H9 (cell line): ENCODE data around the gene MREG. TPM values are rescaled to one million over a fixed set of nuclear protein-coding genes. Genes with fewer than 3 reads are reported as not detected.

Experiments
- DNase-seq: peaks from one replicate; pipeline ENCODE4 v3.0.0-alpha.2; 2017
- H2AFZ ChIP-seq: one replicate; pipeline ENCODE4 v1.6.1; 2013; ENCODE audit warnings: mild to moderate bottlenecking, low read length, control low read depth, moderate library complexity
- H2AK5ac ChIP-seq: 2 replicates; pipeline ENCODE4 v1.6.1; 2013; ENCODE audit warnings: low read length, control low read depth, mixed read lengths; ENCODE audit not compliant: insufficient read length
- H2BK120ac ChIP-seq: one replicate; pipeline ENCODE4 v1.6.1; 2013; ENCODE audit warnings: low read depth, mild to moderate bottlenecking, low read length, control low read depth, inconsistent platforms; ENCODE audit not compliant: poor library complexity, severe bottlenecking
- H2BK12ac ChIP-seq: 2 replicates; pipeline ENCODE4 v1.6.1; 2013; ENCODE audit warnings: low read length, control low read depth, mixed read lengths, low read depth; ENCODE audit not compliant: insufficient read length
- H2BK15ac ChIP-seq: 2 replicates; pipeline ENCODE4 v1.6.1; 2013; ENCODE audit warnings: low read depth, low read length, control low read depth
- H2BK20ac ChIP-seq: one replicate; pipeline ENCODE4 v1.6.1; 2013; ENCODE audit warnings: low read depth, mild to moderate bottlenecking, low read length, control low read depth, inconsistent platforms; ENCODE audit not compliant: poor library complexity, severe bottlenecking
- H2BK5ac ChIP-seq: 2 replicates; pipeline ENCODE4 v1.6.1; 2013; ENCODE audit warnings: low read length, control low read depth, mixed read lengths; ENCODE audit not compliant: insufficient read length
- H3K14ac ChIP-seq: 2 replicates; pipeline ENCODE4 v1.6.1; 2013; ENCODE audit warnings: low read length, control low read depth; ENCODE audit not compliant: insufficient read depth
- H3K18ac ChIP-seq: 2 replicates; pipeline ENCODE4 v1.6.1; 2013; ENCODE audit warnings: low read depth, mild to moderate bottlenecking, mixed read lengths, low read length, control low read depth; ENCODE audit not compliant: insufficient read length
- H3K23ac ChIP-seq: 2 replicates; pipeline ENCODE4 v1.6.1; 2013; ENCODE audit warnings: low read length, control low read depth, mixed read lengths, low read depth; ENCODE audit not compliant: insufficient read length
- H3K23me2 ChIP-seq: 2 replicates; pipeline ENCODE4 v1.6.1; 2013; ENCODE audit warnings: low read depth, mild to moderate bottlenecking, mixed read lengths, low read length, control low read depth; ENCODE audit not compliant: insufficient read length, poor library complexity, severe bottlenecking
- H3K27ac ChIP-seq: 2 replicates; pipeline ENCODE4 v1.5.1; 2013; ENCODE audit warnings: low read length, control low read depth, mixed read lengths, low read depth; ENCODE audit not compliant: insufficient read length
- H3K27me3 ChIP-seq: 2 replicates; pipeline ENCODE4 v1.6.1; 2013; ENCODE audit warnings: low read length, control low read depth, inconsistent platforms; ENCODE audit not compliant: insufficient read depth
- H3K4ac ChIP-seq: 2 replicates; pipeline ENCODE4 v1.6.1; 2013; ENCODE audit warnings: low read depth, mild to moderate bottlenecking, control low read depth, inconsistent platforms, low read length, moderate library complexity
- H3K4me1 ChIP-seq: 2 replicates; pipeline ENCODE4 v1.6.1; 2013; ENCODE audit warnings: low read length, control low read depth, inconsistent platforms; ENCODE audit not compliant: insufficient read depth
- H3K4me2 ChIP-seq: 2 replicates; pipeline ENCODE4 v1.6.1; 2013; ENCODE audit warnings: low read length, control low read depth, mixed read lengths; ENCODE audit not compliant: insufficient read length, insufficient read depth
- H3K56ac ChIP-seq: 2 replicates; pipeline ENCODE4 v1.6.1; 2013; ENCODE audit warnings: low read depth, mild to moderate bottlenecking, mixed read lengths, low read length, control low read depth; ENCODE audit not compliant: insufficient read length
- H3K79me1 ChIP-seq: 2 replicates; pipeline ENCODE4 v1.6.1; 2013; ENCODE audit warnings: low read depth, mild to moderate bottlenecking, moderate library complexity, low read length, control low read depth, inconsistent platforms; ENCODE audit not compliant: insufficient read depth, poor library complexity, severe bottlenecking
- H3K79me2 ChIP-seq: 2 replicates; pipeline ENCODE4 v1.6.1; 2013; ENCODE audit warnings: low read length, control low read depth, inconsistent platforms; ENCODE audit not compliant: insufficient read depth
- H3K9ac ChIP-seq: 2 replicates; pipeline ENCODE4 v1.6.1; 2013; ENCODE audit warnings: low read length, control low read depth, mixed read lengths; ENCODE audit not compliant: insufficient read length; ENCODE audit errors: extremely low read depth
- H3K9me3 ChIP-seq: one replicate; pipeline ENCODE4 v1.6.1; 2013; ENCODE audit warnings: low read depth, low read length, inconsistent platforms; ENCODE audit not compliant: control insufficient read depth
- H3T11ph ChIP-seq: one replicate; pipeline ENCODE4 v1.6.1; 2013; ENCODE audit warnings: mild to moderate bottlenecking, low read length, control low read depth, inconsistent platforms
- H4K20me1 ChIP-seq: one replicate; pipeline ENCODE4 v1.6.1; 2013; ENCODE audit not compliant: control insufficient read depth, insufficient read length, insufficient read depth
- H4K5ac ChIP-seq: 2 replicates; pipeline ENCODE4 v1.6.1; 2013; ENCODE audit warnings: low read depth, mild to moderate bottlenecking, mixed read lengths, low read length, control low read depth; ENCODE audit not compliant: insufficient read length
- H4K8ac ChIP-seq: replicated peaks from 2 replicates; pipeline ENCODE4 v1.6.1; 2013; ENCODE audit warnings: low read length, control low read depth, mixed read lengths, low read depth; ENCODE audit not compliant: insufficient read length
- H4K91ac ChIP-seq: 2 replicates; pipeline ENCODE4 v1.6.1; 2013; ENCODE audit warnings: low read depth, mild to moderate bottlenecking, moderate library complexity, mixed read lengths, low read length, control low read depth; ENCODE audit not compliant: insufficient read length
- H3K27ac Mint-ChIP-seq, 3 experiments: 2 replicates in 2 of 3; 3 replicates in 1 of 3; pipeline ENCODE4 v1.8.0; 2020 to 2021; ENCODE audit warnings: mixed read lengths in 3 of 3, mild to moderate bottlenecking in 1 of 3, moderate library complexity in 1 of 3
- H3K27me3 Mint-ChIP-seq: 2 replicates; pipeline ENCODE4 v1.8.0; 2021; ENCODE audit warnings: low read depth, mild to moderate bottlenecking, moderate library complexity, mixed read lengths
- H3K36me3 Mint-ChIP-seq, 3 experiments: 2 replicates in 2 of 3; 3 replicates in 1 of 3; pipeline ENCODE4 v1.8.0; 2020 to 2021; ENCODE audit warnings: low read depth in 3 of 3, mixed read lengths in 3 of 3; ENCODE audit not compliant: insufficient read depth in 1 of 3
- H3K4me1 Mint-ChIP-seq, 2 experiments: 2 replicates each; pipeline ENCODE4 v1.8.0; 2020; ENCODE audit warnings: mixed read lengths in 2 of 2
- H3K4me3 Mint-ChIP-seq, 2 experiments: 2 replicates in 1 of 2; 3 replicates in 1 of 2; pipeline ENCODE4 v1.8.0; 2020 to 2021; ENCODE audit warnings: mild to moderate bottlenecking in 2 of 2, mixed read lengths in 2 of 2, moderate library complexity in 1 of 2
- H3K9me3 Mint-ChIP-seq, 2 experiments: 2 replicates in 1 of 2; 3 replicates in 1 of 2; pipeline ENCODE4 v1.8.0; 2020; ENCODE audit warnings: mild to moderate bottlenecking in 2 of 2, mixed read lengths in 2 of 2, moderate library complexity in 1 of 2
- CTCF ChIP-seq: fragments of 200-600 bp; sonication (generic); conservative IDR thresholded peaks from 3 replicates; pipeline ENCODE4 v1.8.0; 2021; ENCODE audit warnings: antibody characterized with exemption, mild to moderate bottlenecking
- WGBS: extraction: QIAGEN DNeasy Blood & Tissue Kit; methylation state at CpG from one replicate; pipeline ENCODE4 v1.1.7; 2013; ENCODE audit warnings: missing lambda C conversion rate, low lambda C conversion rate, mixed read lengths; ENCODE audit not compliant: insufficient read length; ENCODE audit errors: extremely low coverage; 5-methylcytosine and 5-hydroxymethylcytosine counted together
- total RNA-seq: library from RNA; stranded (reverse); gene quantifications from 2 replicates; pipeline ENCODE4 v1.2.1, GENCODE V29; 2021

Gene MREG
- total RNA-seq, 1 experiment from 2014 or later, result 21.8 TPM

DNA sequence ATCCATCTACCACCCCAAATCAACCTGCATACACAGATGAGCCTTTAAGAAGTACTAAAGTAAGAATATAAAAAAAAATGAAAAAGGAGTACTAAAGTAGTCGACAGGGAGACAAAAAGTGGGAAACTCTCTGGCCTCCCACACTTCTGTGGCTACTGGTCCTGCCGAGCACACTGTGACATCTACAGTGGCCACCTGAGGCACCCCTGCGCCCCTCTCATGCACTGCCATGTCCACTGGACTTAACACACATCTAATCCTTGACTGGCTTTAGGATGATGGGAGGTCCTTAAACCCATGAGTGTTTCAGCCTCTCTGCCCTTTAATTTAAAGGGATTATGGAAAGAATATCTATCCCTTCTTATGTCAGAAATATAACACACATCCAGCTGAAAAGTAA, 71.2 kb downstream of the MREG start:
- H2BK12ac ChIP-seq, result no peak overlapping the region
- no peaks in the 10 kb centered on the region for H3K9me3 Mint-ChIP-seq
- no CpG with 5 or more reads among the region's 3 CpGs for WGBS

More for the DNA sequence above, 71.2 kb downstream of the MREG start:
- no peak overlapping the region for H2BK15ac ChIP-seq
- H3K4ac ChIP-seq, result no peak overlapping the region
- H3T11ph ChIP-seq, result no peak overlapping the region
- H2AK5ac ChIP-seq, result no peak overlapping the region
- H3K23me2 ChIP-seq, result no peaks in the 10 kb centered on the region
- Mint-ChIP-seq H3K36me3 (peaks cover 14 to 42% (median 39%) of the 10 kb centered on the region in 3 experiments; a peak in 6 of 7 replicates), H3K27me3 (no peaks in the 10 kb centered on the region), H3K4me3 (no peak overlapping the region), H3K4me1 (peaks cover 14% of the 10 kb centered on the region in 2 experiments), H3K27ac (no peak overlapping the region)
- no peak overlapping the region for H3K27ac ChIP-seq
- no peak overlapping the region for H4K5ac ChIP-seq
- no peaks in the 10 kb centered on the region for H3K27me3 ChIP-seq
- no peak overlapping the region for H4K8ac ChIP-seq
- H3K9ac ChIP-seq, result no peak overlapping the region
- no peak overlapping the region for H3K18ac ChIP-seq
- peaks cover 2% of the 10 kb centered on the region; the same call in 1 of the 2 replicates for H3K4me1 ChIP-seq
- H2BK120ac ChIP-seq, result no peak overlapping the region
- H4K20me1 ChIP-seq, result no peaks in the 10 kb centered on the region
- no peaks in the 10 kb centered on the region for H3K79me2 ChIP-seq
- H3K56ac ChIP-seq, result no peak overlapping the region
- no peak for DNase-seq
- H2AFZ ChIP-seq, result no peak overlapping the region
- no peaks in the 10 kb centered on the region for H3K9me3 ChIP-seq
- no peak overlapping the region for H4K91ac ChIP-seq
- no peak overlapping the region for H3K23ac ChIP-seq
- H3K79me1 ChIP-seq, result no peaks in the 10 kb centered on the region
- TF ChIP-seq CTCF, result no peak
- no peak overlapping the region for H2BK20ac ChIP-seq
- no peak overlapping the region for H3K14ac ChIP-seq
- no peak overlapping the region for H2BK5ac ChIP-seq
- H3K4me2 ChIP-seq, result no peak overlapping the region
